AG09319 (cell line): ENCODE results near the gene ZNF362.

Experiments
- DNase-seq: peaks from one replicate; pipeline ENCODE4 v3.0.0-alpha.2; 2010; ENCODE audit warnings: low read depth; ENCODE audit errors: extremely low read depth
- CTCF ChIP-seq: IDR thresholded peaks from 2 replicates; pipeline ENCODE4 v1.5.1; 2011; ENCODE audit warnings: low read depth, mild to moderate bottlenecking, inconsistent platforms, low read length, moderate library complexity

Gene ZNF362

GRCh38 chr1:33317946-33318345, 61.7 kb downstream of the ZNF362 start:
- DNase-seq: no peak
- TF ChIP-seq CTCF: no peak

GRCh38 chr1:33319186-33319948, 63.1 kb downstream of the ZNF362 start:
- TF ChIP-seq CTCF: no peak
- DNase-seq: no peak

- DNase-seq: no peak
- TF ChIP-seq CTCF: no peak
Observed at GRCh38 chr1:33319949-33320618, 63.8 kb downstream of the ZNF362 start.

GRCh38 chr1:33320619-33321165, 64.4 kb downstream of the ZNF362 start, which contains the start of gene A3GALT2:
Gene A3GALT2 (minus strand): TSS chr1:33321098. CDS start chr1:33321098, 0 bp downstream.
- no peak for TF ChIP-seq CTCF
- DNase-seq: no peak

GRCh38 chr1:33321178-33321577, 64.9 kb downstream of the ZNF362 start:
- DNase-seq: no peak
- TF ChIP-seq CTCF: no peak

- no peak for DNase-seq
- no peak for TF ChIP-seq CTCF
Observed at GRCh38 chr1:33322109-33322508, 65.8 kb downstream of the ZNF362 start.

GRCh38 chr1:33322870-33323585, 66.7 kb downstream of the ZNF362 start:
- no peak for TF ChIP-seq CTCF
- DNase-seq: no peak
